ENCODE results near the gene SNX10. TPM values are rescaled to one million over a fixed set of nuclear protein-coding genes. Genes with fewer than 3 reads are reported as not detected.

The SNX10 gene
- total RNA-seq, 4 donors from 2014 or later: 0.87 to 5.2 (median 2.0) TPM

- no peak for DNase-seq (ENCODE audit: low spot score in 2 of 2)
- Histone ChIP-seq H3K4me3 (no peak overlapping the region), H3K9me3 (no peaks in the 10 kb centered on the region), H3K27ac (no peak overlapping the region), H3K27me3 (no peaks in the 10 kb centered on the region), H3K36me3 (no peaks in the 10 kb centered on the region), H3K4me1 (no peaks in the 10 kb centered on the region)
- TF ChIP-seq POLR2AphosphoS5 (IDR thresholded peaks at IDR 0.05): no peak
- no peak for TF ChIP-seq CTCF (IDR thresholded peaks at IDR 0.05)
- no peak for TF ChIP-seq POLR2A (IDR thresholded peaks at IDR 0.05)
- TF ChIP-seq EP300 (IDR thresholded peaks at IDR 0.05): no peak
- WGBS: 61% methylated on average over 2 of the region's 2 CpGs
These were observed 45.7 kb downstream of the SNX10 start for GRCh38 chr7:26337232-26337865.

GRCh38 chr7:26340476-26341018, 48.9 kb downstream of the SNX10 start:
- DNase-seq (ENCODE audit: low spot score in 2 of 2): no peak
- Histone ChIP-seq H3K4me3 (no peak overlapping the region), H3K9me3 (no peaks in the 10 kb centered on the region), H3K4me1 (no peaks in the 10 kb centered on the region), H3K36me3 (no peaks in the 10 kb centered on the region), H3K27ac (no peak overlapping the region), H3K27me3 (no peaks in the 10 kb centered on the region)
- TF ChIP-seq CTCF (IDR thresholded peaks at IDR 0.05): no peak
- no peak for TF ChIP-seq POLR2A (IDR thresholded peaks at IDR 0.05)
- no peak for TF ChIP-seq EP300 (IDR thresholded peaks at IDR 0.05)
- no peak for TF ChIP-seq POLR2AphosphoS5 (IDR thresholded peaks at IDR 0.05)
- 94% methylated on average over 6 of the region's 6 CpGs for WGBS

GRCh38 chr7:26343320-26343832, 51.7 kb downstream of the SNX10 start:
- no peak for TF ChIP-seq POLR2AphosphoS5 (IDR thresholded peaks at IDR 0.05)
- no peak for TF ChIP-seq CTCF (IDR thresholded peaks at IDR 0.05)
- no peak for TF ChIP-seq EP300 (IDR thresholded peaks at IDR 0.05)
- no peak for TF ChIP-seq POLR2A (IDR thresholded peaks at IDR 0.05)
- H3K9me3 ChIP-seq: no peaks in the 10 kb centered on the region
- WGBS: 92% methylated on average over 10 of the region's 10 CpGs
- H3K4me3 ChIP-seq: no peak overlapping the region
- H3K27ac ChIP-seq: no peak overlapping the region
- H3K36me3 ChIP-seq: no peaks in the 10 kb centered on the region
- no peak for DNase-seq (ENCODE audit: low spot score in 2 of 2)
- H3K4me1 ChIP-seq: peaks cover 8% of the 10 kb centered on the region
- no peaks in the 10 kb centered on the region for H3K27me3 ChIP-seq

- 92% methylated on average over 2 of the region's 2 CpGs for WGBS
These were observed 52.2 kb downstream of the SNX10 start for GRCh38 chr7:26343837-26344236.

More at GRCh38 chr7:26343837-26344236, 52.2 kb downstream of the SNX10 start:
- H3K4me3 ChIP-seq: no peak overlapping the region
- no peaks in the 10 kb centered on the region for H3K36me3 ChIP-seq
- peaks cover 10% of the 10 kb centered on the region for H3K4me1 ChIP-seq
- DNase-seq (ENCODE audit: low spot score in 2 of 2): no peak
- no peaks in the 10 kb centered on the region for H3K27me3 ChIP-seq
- no peak for TF ChIP-seq POLR2AphosphoS5 (IDR thresholded peaks at IDR 0.05)
- TF ChIP-seq EP300 (IDR thresholded peaks at IDR 0.05): no peak
- no peak for TF ChIP-seq CTCF (IDR thresholded peaks at IDR 0.05)
- TF ChIP-seq POLR2A (IDR thresholded peaks at IDR 0.05): no peak
- no peaks in the 10 kb centered on the region for H3K9me3 ChIP-seq
- no peak overlapping the region for H3K27ac ChIP-seq

Data from suprapubic skin (tissue), 4 donors.